OCI-LY7 (cell line): ENCODE results near the gene ARF6.

Source experiments
- EZH2phosphoT487 ChIP-seq: fragments of 200-600 bp; sonication (generic); IDR thresholded peaks from 2 replicates; pipeline ENCODE4 v1.6.1; 2018; ENCODE audit warnings: low read depth, borderline replicate concordance, mild to moderate bottlenecking, mixed run types, antibody characterized with exemption, low read length, moderate library complexity, mixed read lengths
- TF ChIP-seq, protein P1 (sequence below): fragments of 200-600 bp; sonication (generic); conservative IDR thresholded peaks from 2 replicates; pipeline ENCODE4 v1.5.1; 2014; ENCODE audit warnings: mild to moderate bottlenecking, antibody characterized with exemption, low read length, moderate library complexity, mixed read lengths

DNA sequence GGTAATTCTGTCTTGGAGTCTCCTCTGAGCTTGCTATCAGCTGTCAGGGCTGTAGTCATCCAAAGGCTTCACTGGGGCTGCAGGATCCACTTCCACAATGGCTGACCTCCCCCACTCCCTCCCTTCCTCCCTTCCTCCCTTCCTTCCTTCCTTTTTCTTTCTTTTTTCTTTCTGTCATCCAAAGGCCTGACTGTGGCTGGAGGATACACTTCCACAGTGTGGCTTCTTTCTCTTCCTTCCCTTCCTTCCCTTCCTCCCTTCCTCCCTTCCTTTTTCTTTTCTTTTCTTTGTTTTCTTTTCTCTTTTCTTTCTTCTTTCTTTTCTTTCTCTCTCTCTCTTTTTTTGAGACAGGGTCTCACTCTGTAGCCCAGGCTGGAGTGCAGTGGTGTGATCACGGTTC, 30.6 kb downstream of the ARF6 start:
- TF ChIP-seq, protein P1, sequence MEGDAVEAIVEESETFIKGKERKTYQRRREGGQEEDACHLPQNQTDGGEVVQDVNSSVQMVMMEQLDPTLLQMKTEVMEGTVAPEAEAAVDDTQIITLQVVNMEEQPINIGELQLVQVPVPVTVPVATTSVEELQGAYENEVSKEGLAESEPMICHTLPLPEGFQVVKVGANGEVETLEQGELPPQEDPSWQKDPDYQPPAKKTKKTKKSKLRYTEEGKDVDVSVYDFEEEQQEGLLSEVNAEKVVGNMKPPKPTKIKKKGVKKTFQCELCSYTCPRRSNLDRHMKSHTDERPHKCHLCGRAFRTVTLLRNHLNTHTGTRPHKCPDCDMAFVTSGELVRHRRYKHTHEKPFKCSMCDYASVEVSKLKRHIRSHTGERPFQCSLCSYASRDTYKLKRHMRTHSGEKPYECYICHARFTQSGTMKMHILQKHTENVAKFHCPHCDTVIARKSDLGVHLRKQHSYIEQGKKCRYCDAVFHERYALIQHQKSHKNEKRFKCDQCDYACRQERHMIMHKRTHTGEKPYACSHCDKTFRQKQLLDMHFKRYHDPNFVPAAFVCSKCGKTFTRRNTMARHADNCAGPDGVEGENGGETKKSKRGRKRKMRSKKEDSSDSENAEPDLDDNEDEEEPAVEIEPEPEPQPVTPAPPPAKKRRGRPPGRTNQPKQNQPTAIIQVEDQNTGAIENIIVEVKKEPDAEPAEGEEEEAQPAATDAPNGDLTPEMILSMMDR: no peak
- no peak for TF ChIP-seq EZH2phosphoT487
